ENCODE measurements around the gene KIFC3.
A peak's percentile ranks its signal among the peaks of the same experiment; 100 is the strongest.

Gene KIFC3

DNA sequence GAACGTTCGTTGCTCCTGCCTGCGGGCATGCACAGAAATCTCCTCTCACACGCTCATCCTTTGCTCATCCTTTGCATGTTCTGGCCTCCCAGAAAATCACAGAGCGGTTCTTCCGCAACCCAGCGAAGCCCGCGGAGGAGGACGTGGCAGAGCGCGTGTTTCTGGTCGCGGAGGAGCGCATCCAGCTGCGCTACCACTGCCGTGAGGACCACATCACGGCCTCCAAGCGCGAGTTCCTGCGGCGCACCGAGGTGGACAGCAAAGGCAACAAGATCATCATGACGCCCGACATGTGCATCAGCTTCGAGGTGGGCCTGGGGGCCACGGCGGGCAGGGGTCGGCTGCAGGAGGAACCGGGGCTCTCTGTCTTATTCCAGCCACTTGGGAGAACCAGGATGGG lies 76.3 kb downstream of the KIFC3 start:
- in situ Hi-C loops (cut with HindIII; ENCODE audit: low sequenced_read_pairs): no loop called here
- DNase-seq (ENCODE audit: low read depth, low spot score): no peak
- TF ChIP-seq CTCF (IDR thresholded peaks at IDR 0.05; ENCODE audit: low read depth, low read length): no peak
- H3K4me3 ChIP-seq (ENCODE audit: low read depth, low read length): no peak overlapping the region

- in situ Hi-C loops (cut with HindIII; ENCODE audit: low sequenced_read_pairs): no loop called here
- no peak for TF ChIP-seq CTCF (IDR thresholded peaks at IDR 0.05; ENCODE audit: low read depth, low read length)
Measured at GRCh38 chr16:57725554-57725953, 76.7 kb downstream of the KIFC3 start.

GRCh38 chr16:57725151-57725550 lies 77.1 kb downstream of the KIFC3 start:
- no peak overlapping the region for H3K4me3 ChIP-seq (ENCODE audit: low read depth, low read length)
- TF ChIP-seq CTCF (IDR thresholded peaks at IDR 0.05; ENCODE audit: low read depth, low read length): no peak
- in situ Hi-C loops (cut with HindIII; ENCODE audit: low sequenced_read_pairs): no loop called here
- DNase-seq (ENCODE audit: low read depth, low spot score): no peak

More at GRCh38 chr16:57725554-57725953, 76.7 kb downstream of the KIFC3 start:
- H3K4me3 ChIP-seq (ENCODE audit: low read depth, low read length): no peak overlapping the region
- no peak for DNase-seq (ENCODE audit: low read depth, low spot score)

DNA sequence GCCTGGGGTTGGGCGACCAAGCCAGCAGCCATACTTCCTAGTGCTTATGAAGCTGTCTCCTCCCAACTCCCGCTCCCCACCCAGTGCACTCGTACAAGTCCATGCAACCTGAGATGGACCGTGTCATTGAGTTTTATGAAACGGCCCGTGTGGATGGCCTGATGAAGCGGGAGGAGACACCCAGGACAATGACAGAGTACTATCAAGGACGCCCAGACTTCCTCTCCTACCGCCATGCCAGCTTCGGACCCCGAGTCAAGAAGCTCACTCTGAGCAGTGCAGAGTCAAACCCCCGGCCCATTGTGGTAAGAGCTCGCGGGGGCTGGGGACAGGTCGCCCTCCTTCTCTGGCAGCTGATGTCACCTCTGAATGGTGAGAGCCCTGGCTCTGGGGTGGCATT lies 77.8 kb downstream of the KIFC3 start:
- no peak for TF ChIP-seq CTCF (IDR thresholded peaks at IDR 0.05; ENCODE audit: low read depth, low read length)
- no peak for DNase-seq (ENCODE audit: low read depth, low spot score)
- in situ Hi-C loops (cut with HindIII; ENCODE audit: low sequenced_read_pairs): no loop called here
- no peak overlapping the region for H3K4me3 ChIP-seq (ENCODE audit: low read depth, low read length)

- no peak for DNase-seq (ENCODE audit: low read depth, low spot score)
- in situ Hi-C loops (cut with HindIII; ENCODE audit: low sequenced_read_pairs): no loop called here
- TF ChIP-seq CTCF (IDR thresholded peaks at IDR 0.05; ENCODE audit: low read depth, low read length): peak; percentile 28
- no peak overlapping the region for H3K4me3 ChIP-seq (ENCODE audit: low read depth, low read length)
Measured at GRCh38 chr16:57723170-57723569, 79.1 kb downstream of the KIFC3 start.

DNA sequence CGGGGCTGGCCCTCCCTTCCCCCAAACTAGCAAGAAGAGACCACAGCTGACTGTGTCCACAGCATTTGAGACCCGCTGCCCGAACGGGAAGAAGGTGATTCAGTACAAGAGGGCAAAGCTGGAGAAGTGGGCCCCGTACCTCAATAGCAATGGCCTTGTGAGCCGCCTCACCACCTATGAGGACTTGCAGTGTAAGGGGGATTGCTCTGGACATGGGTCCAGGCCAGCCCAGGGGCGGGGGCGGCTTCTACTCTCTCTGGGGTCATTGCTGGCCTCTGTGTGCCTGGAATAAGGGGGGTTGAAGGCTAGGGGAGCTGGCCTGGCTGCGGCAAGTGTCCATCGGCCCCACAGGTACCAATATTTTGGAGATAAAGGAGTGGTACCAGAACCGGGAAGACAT lies 79.6 kb downstream of the KIFC3 start:
- DNase-seq (ENCODE audit: low read depth, low spot score): no peak
- no peak overlapping the region for H3K4me3 ChIP-seq (ENCODE audit: low read depth, low read length)
- TF ChIP-seq CTCF (IDR thresholded peaks at IDR 0.05; ENCODE audit: low read depth, low read length): no peak
- in situ Hi-C loops (cut with HindIII; ENCODE audit: low sequenced_read_pairs): no loop called here

GRCh38 chr16:57722210-57722499 lies 80.1 kb downstream of the KIFC3 start:
- H3K4me3 ChIP-seq (ENCODE audit: low read depth, low read length): no peak overlapping the region
- in situ Hi-C loops (cut with HindIII; ENCODE audit: low sequenced_read_pairs): no loop called here
- no peak for TF ChIP-seq CTCF (IDR thresholded peaks at IDR 0.05; ENCODE audit: low read depth, low read length)
- no peak for DNase-seq (ENCODE audit: low read depth, low spot score)
